Inflammatory macrophage treated with lipopolysaccharide for 4 hours (primary cell): ENCODE measurements around the gene PSMB5.

Experiments
- DNase-seq: peaks from one replicate; pipeline ENCODE4 v3.0.0-alpha.2; 2020

Gene PSMB5

DNA sequence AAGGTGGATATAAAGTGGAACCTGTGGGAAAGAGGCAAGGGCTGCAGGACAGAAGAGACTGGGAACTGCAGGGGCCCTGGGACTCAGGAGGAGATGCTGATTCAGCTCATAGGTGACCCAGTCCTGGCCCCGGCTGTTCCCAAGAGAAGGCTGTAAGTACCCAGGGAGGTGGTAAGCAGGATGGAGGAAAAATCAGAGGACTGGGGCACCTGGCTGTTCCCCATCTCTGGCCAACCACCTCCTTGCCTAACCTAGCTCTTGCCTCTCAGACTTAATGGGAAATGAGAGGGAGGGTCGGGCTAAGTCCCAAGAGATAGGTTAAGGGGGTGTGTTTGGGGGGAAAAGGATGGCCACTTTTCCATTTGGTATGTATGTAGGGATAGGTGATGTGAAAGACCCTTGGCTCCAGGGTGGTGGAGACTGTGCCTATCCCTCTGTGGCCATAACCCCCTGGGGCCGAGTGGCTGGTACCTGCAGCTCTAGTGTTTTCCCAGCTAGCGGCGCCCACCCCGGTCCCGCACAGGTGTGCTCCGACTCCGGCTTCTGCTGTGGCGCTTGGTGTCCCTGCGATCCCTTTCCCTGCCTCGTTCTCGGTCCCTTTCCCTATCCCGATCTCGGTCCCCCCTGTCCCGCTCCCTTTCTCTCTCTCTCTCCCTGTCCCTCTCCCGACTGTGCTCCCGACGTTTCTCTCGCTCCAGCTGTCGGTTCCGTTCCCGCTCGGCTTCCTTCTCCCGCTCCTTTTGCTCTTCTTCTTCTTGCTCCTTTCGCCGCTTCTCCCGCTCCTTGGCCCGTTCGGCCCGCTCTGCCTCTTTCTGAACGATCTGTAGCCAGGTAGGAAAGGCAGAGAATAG, 24.2 kb upstream of the PSMB5 start:
- no peak for DNase-seq

DNA sequence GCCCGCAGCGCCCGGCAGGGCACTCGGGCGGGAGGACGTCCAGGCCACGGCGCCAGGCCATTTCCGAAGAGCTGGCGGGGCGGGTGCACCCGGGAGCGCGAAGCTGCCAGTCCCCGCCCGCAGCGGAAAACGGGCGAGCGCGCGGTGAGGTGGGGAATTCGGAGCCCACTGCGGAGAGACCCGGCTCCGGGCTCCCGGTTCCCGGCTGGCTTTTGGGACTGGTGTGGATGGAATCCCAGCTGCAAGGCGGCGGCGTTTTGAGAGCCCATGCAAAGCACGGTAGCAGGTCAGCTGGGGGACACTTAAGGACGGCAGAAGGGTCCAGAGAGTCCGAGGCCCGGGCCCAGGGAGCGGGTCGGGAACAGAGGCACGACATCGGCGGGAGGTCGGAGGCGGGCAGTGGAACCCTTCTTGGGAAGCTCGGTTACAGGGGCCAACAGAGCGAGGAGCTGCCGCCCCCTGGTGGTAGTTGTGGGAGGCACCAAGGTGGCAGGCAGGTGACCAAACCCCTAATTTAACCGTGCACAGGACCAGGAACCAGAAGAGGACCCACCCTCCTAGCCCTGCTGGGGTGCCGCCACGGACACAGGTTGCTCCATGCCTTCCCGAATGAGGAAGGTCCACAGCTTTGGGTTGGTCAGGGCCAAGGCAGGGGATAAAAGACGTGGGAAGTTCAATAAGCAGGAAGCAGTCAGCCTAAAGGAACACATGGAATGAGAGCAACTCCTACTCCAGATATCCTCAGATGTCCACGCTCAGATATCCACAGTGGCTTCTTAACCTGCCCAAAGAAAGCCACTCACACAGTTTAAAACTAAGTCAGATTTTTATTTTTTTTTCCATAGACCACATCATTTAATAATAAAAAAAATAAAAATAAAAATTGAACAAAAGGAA, 23.3 kb upstream of the PSMB5 start:
- DNase-seq: peak; percentile 65

GRCh38 chr14:23056956-23057756, 22.5 kb upstream of the PSMB5 start, which contains the start of gene CDH24:
CDH24 (minus strand) TSS chr14:23057520; CDS start chr14:23055733, 1,787 bp downstream.
- peak; percentile 27 for DNase-seq

- DNase-seq: peak; percentile 66
These were observed 21.6 kb upstream of the PSMB5 start for GRCh38 chr14:23056145-23056955.

DNA sequence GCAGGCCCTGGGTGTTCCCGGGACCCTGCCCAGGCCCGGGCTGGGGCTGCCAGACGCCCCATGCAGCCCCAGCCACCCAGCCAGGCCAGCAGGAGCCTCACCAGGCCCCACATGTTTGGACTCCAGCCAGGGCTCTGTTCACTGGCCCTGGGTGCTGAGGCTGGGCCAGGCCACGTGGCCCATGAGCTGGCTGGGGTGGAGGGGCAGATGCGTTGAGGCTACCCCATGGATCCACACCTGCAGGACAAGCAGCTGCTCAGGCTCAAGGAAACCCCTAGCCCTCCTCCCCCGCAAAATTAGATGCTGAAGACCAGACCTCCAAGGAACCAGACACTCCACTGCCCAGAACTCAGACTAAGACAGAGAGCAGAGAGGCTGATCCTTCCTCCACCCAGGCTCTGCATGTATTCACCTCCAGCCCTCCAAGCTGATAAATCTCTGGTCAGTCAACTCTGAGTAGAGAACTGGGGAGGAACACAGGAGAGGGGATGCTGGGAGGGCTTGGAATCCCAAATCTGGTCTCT, 21.0 kb upstream of the PSMB5 start:
- DNase-seq: no peak

GRCh38 chr14:23055147-23055550, 20.4 kb upstream of the PSMB5 start:
- no peak for DNase-seq

GRCh38 chr14:23054000-23054811, 19.5 kb upstream of the PSMB5 start:
- no peak for DNase-seq

DNA sequence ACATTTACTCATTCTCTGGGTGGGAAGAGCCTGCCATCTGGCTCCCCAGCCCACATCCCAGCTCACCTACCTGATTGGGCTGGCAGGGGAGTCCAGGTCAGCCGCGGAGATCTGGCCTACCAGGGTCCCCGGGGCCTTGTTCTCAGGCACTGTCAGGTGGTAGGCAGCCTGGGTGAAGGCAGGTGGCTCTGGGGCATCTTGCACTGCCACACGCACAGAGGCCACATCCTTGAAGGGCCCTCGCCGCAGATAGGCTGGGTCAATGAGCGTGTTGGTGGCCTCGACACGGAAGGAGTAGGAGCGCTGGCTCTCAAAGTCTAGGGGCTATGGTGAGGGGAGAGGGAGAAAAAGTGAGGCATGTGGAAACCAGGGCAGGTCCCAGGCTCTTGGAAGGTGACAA, 18.7 kb upstream of the PSMB5 start:
- DNase-seq: no peak

DNA sequence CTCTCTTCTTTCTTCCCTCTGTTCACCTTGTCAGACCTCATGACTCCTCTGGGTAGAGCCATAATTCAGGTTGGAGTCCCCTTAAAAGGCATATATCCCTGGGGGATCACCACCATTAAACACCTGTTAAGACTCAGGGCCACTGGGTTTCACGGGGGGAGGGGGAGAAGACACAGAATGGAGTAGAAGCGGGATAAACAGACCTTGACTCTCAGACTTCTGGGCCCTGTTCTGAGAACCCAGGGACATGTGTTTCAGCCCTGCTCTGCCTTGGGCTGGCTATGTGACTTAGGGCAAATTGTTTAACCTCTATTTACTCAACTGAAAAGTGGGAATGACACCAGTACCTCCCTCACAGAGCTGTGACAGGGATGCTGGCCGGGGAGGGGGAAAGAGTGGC, 18.0 kb upstream of the PSMB5 start:
- no peak for DNase-seq

GRCh38 chr14:23052182-23052623, 17.5 kb upstream of the PSMB5 start:
- no peak for DNase-seq

GRCh38 chr14:23051141-23052057, 16.7 kb upstream of the PSMB5 start:
- peak; percentile 35 for DNase-seq

GRCh38 chr14:23049011-23049410, 14.3 kb upstream of the PSMB5 start:
- DNase-seq: no peak

- no peak for DNase-seq
These were observed 13.3 kb upstream of the PSMB5 start for GRCh38 chr14:23047751-23048693.

- DNase-seq: no peak
These were observed 12.4 kb upstream of the PSMB5 start for GRCh38 chr14:23047034-23047634.

- DNase-seq: no peak
These were observed 11.0 kb upstream of the PSMB5 start for GRCh38 chr14:23045419-23046357.

DNA sequence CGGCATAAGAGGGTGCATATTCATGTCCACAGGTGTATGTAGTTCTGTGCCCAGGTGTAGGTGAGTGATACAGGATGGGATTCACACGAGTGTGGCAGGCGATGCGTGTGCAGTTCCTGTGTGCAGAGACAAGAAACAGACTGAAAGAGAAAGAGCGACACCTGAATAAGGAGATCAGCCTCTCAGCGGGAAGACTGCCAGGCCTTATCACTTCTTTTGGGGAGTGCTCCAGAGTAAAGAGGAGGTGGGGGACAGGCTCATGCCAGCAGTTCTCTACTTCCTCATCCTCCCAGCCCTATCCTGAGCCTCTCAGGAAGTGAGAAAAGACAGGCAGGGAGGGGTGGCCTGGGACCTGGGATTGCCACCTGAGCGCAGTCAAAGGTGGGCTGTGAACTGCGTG, 10.1 kb upstream of the PSMB5 start:
- DNase-seq: no peak

DNA sequence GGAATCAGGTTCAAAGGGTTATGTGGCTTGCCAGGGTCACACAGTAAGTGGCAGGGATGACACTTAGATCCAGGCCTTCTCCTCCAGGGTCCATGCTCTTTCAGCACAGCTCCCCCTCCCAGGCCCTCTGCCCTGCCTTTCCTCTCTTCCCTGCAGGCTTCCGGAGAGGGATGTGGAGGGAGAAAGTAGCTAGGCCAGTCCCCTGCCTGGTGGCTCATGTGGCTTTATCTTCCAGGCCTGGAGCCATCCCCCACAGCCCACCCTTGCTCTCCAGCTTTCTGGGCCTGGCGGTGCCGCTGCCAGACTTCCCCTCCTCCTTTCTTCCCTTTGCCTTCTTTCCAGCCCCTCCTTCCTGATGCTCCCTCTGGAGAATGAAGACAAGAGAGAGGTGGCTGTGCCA, 9.1 kb upstream of the PSMB5 start:
- DNase-seq: no peak
